ENCODE measurements around the gene HVCN1.
A peak's percentile ranks its signal among the peaks of the same experiment; 100 is the strongest.
"Not testable (repeated sequence)": the region's sequence is repeated elsewhere in the genome, so short reads cannot be mapped to it uniquely, and the experiment has no call there.

HVCN1 gene

DNA sequence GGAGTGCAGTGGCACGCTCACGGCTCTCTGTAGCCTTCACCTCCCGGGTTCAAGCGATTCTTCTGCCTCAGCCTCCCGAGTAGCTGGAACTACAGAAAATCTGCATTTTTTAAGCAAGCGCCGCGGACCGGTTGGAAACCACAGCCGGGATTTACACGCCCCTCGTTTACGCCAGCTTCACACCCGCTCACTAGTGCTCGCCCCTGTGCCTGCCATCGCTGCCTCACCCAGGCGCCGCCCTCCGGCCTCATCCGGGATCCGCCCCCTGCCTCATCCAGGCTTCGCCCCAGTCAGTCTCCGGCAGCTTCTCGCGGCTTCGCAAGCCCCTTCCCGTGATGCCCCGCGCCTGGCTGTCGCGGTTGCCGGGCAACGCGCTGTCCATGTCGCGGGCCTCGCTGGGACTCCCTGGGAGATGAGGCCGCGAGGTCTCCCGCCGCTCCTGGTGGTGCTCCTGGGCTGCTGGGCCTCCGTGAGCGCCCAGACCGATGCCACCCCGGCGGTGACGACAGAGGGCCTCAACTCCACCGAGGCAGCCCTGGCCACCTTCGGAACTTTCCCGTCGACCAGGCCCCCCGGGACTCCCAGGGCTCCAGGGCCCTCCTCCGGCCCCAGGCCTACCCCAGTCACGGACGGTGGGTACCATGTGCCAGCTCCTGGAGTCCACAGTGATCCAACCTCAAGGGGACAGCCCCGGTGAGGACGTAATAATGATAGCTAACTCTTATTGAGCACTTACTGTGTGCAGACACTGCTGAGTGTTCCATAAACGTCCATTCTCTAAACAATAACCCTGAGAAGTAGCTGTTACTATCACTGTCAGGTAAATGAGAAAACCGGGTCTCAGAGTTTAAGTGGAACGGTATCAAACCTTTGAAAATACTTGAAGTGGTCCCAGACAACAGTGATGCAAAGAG is 74.9 kb downstream of the HVCN1 start, which contains the start of gene TCTN1:
Gene TCTN1, plus strand, starts transcription at position 359 of the 914 bp plus-strand sequence. Its CDS starts 54 bp downstream, at position 413.
- peak; percentile 82 for DNase-seq

DNA sequence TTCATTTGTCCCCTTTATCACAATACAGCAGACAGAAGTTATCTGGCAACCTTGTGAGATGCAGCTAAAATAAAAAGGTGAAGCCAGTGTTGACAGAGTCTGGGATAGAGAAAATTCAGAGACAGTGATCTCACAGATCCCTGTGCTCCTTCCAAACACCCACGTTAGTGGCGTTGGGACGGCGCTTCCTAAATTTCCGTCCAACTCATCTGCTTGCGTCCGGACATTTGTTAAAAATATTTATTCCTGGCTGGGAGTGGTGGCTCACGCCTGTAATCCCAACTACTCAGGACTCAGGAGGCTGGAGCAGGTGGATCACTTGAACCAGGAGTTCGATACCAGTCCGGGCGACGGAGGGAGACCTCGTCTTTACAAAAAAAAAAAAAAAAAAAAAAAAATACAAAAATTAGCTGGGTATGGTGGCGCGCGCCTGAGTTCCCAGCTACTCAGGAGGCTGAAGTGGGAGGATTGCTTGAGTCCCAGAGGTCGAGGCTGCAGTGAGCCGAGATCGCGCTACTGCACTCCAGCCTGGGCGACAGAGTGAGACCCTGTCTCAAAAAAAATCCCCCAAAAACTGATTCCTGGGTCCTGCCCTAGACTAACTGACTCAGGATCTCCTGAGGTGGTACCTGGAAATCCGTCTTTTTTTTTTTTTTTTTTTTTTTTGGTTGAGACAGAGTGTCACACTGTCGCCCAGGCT is 75.7 kb downstream of the HVCN1 start:
- no peak for DNase-seq

DNA sequence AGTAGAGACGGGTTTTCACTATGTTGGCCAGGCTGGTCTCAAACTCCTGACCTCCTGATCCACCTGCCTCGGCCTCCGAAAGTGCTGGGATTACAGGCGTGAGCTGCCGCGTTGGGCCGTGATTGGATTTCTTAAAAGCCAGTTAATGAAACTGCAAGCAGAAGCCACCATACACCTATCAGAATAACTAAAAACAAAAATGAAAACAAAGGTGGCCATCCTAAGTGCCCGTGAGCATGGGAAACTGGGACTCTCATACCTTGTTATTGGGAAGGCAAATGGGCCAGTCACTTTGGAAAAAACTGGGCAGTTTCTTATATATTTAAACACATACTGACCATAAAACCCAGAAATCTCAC is 82.7 kb downstream of the HVCN1 start:
- DNase-seq, result no peak

DNA sequence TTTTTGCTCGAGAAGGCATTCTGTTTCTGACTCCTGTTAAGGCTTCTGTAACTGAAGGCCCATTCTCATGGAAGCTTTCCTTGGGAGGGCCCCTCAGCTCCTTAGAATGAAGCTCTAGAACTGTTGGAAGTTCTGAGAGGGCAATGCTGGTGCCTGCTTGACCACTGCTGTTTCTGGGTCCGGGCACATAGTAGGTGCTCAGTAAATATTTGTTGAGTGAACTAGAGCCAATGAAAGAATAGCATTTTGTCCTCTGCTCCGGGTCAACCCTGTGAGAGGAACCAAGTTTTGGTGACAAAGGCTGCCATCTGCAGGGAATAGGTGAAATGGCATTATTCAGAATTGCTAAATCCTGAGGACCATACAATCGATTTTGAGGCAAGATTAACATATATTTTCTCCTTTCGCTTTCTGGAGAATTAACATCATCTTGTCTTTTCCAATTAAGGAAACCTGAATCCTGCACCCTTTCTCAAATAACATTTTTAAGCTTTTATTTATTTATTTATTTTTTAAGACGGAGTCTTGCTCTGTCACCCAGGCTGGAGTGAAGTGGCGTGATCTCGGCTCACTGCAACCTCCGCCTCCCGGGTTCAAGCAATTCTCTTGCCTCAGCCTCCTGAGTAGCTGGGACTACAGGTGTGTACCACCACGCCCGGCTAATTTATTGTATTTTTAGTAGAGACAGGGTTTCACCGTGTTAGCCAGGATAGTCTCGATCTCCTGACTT is 86.7 kb downstream of the HVCN1 start:
- not testable (repeated sequence) for DNase-seq

DNA sequence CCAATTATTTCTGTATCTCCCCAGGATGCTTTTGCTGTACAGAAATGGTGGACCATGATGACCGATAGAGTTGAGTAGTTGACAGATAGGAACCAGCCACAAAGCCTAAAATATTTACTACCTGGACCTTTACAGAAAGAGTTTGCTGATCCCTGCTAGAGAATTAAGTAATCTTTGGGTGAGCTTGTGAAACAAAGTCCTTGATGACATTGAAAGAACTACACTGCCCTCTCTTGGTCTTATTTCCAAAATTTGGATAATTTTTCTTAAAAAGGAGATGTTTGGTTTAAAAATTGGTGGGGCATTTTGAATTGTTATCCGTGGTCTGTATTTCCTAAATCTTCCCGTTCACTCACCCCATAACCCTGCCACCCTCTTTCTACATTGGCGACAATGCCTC is 88.7 kb downstream of the HVCN1 start:
- DNase-seq, result peak; percentile 5

DNA sequence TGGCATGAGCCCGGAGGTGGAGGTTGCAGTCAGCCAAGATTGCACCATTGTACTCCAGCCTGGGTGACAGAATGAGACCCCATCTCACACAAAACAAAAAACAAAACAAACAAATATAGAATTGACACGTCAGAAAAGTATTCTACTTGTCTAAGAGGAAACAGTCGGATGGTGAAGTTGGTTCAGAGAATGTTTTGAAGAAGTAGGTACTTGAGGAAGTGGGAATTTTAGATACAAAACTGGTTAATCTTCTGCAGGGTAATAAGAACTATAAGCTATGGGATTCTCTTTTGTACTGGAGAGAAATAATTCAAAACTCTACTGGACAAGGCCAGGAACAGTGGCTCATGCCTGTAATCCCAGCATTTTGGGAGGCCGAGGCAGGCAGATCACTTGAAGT is 89.6 kb downstream of the HVCN1 start:
- DNase-seq, result no peak
